SK-N-SH (cell line): ENCODE data around the gene ATOH1. TPM values are rescaled to one million over a fixed set of nuclear protein-coding genes. Genes with fewer than 3 reads are reported as not detected.

Source experiments
- CTCF ChIA-PET: fragments of 300-600, 350-600 bp; formaldehyde crosslinking; extraction: SDS; loops from one replicate; lab custom pipeline; 2021; lab: Yijun Ruan, JAX
- POLR2A ChIA-PET: fragments of 350-600 bp; sonication (Branson Sonifier 250); formaldehyde crosslinking; extraction: SDS; loops from one replicate; lab custom pipeline; 2020; ENCODE audit warnings: antibody characterized with exemption, inconsistent platforms; lab: Yijun Ruan, JAX
- DNase-seq: peaks from one replicate; pipeline ENCODE4 v3.0.0; 2012
- H2AFZ ChIP-seq: fragments of 200-600 bp; sonication (generic); 2 replicates; pipeline ENCODE4 v1.8.1; 2016; ENCODE audit warnings: antibody characterized with exemption, mild to moderate bottlenecking, low read depth
- H3F3A ChIP-seq: fragments of 200-600 bp; sonication (generic); replicated peaks from 2 replicates; pipeline ENCODE3; 2016; ENCODE audit warnings: antibody characterized with exemption, mild to moderate bottlenecking; ENCODE audit not compliant: insufficient read depth
- H3K27ac ChIP-seq, 2 experiments: fragments of 200-500 bp in 1 of 2; fragments of 200-600 bp in 1 of 2; sonication (Bioruptor generic) in 1 of 2; sonication (generic), shearing (Covaris generic) in 1 of 2; 2 replicates each; pipeline versions ENCODE4 v1.5.1 to v1.6.1; 2014 to 2016; ENCODE audit warnings: low read depth in 2 of 2, inconsistent platforms in 1 of 2, low read length in 1 of 2, mild to moderate bottlenecking in 1 of 2, mixed read lengths in 1 of 2
- H3K27me3 ChIP-seq: fragments of 200-600 bp; sonication (generic), shearing (Covaris generic); 2 replicates; pipeline ENCODE4 v1.6.1; 2016; ENCODE audit warnings: mixed run types; ENCODE audit not compliant: insufficient read depth
- H3K36me3 ChIP-seq, 2 experiments: fragments of 200-500 bp in 1 of 2; fragments of 200-600 bp in 1 of 2; sonication (Bioruptor generic) in 1 of 2; sonication (generic) in 1 of 2; replicated peaks in 1 of 2; 2 replicates each; pipeline versions ENCODE3 to v1.5.1; 2014 to 2016; ENCODE audit warnings: low read length in 1 of 2, mild to moderate bottlenecking in 1 of 2; ENCODE audit not compliant: insufficient read depth in 2 of 2, control insufficient read depth in 1 of 2
- H3K4me1 ChIP-seq, 2 experiments: fragments of 200-500 bp in 1 of 2; fragments of 200-600 bp in 1 of 2; sonication (Bioruptor generic) in 1 of 2; sonication (generic), shearing (Covaris generic) in 1 of 2; 2 replicates each; pipeline versions ENCODE4 v1.5.1 to v1.6.1; 2014 to 2016; ENCODE audit warnings: low read depth in 1 of 2, low read length in 1 of 2, mixed run types in 1 of 2; ENCODE audit not compliant: insufficient read depth in 2 of 2, control insufficient read depth in 1 of 2
- H3K4me2 ChIP-seq: fragments of 200-600 bp; sonication (generic), shearing (Covaris generic); 2 replicates; pipeline ENCODE4 v1.6.1; 2017; ENCODE audit warnings: mixed run types
- H3K4me3 ChIP-seq, 2 experiments: fragments of 200-500 bp in 1 of 2; fragments of 200-600 bp in 1 of 2; sonication (Bioruptor generic) in 1 of 2; sonication (generic), shearing (Covaris generic) in 1 of 2; 2 replicates each; pipeline versions ENCODE4 v1.5.1 to v1.8.1; 2014 to 2016; ENCODE audit warnings: low read depth in 2 of 2, inconsistent platforms in 1 of 2, low read length in 1 of 2, mild to moderate bottlenecking in 1 of 2, mixed read lengths in 1 of 2, moderate library complexity in 1 of 2
- H3K79me2 ChIP-seq: fragments of 200-600 bp; sonication (generic); 2 replicates; pipeline ENCODE4 v1.8.1; 2017; ENCODE audit warnings: mild to moderate bottlenecking; ENCODE audit not compliant: insufficient read depth
- H3K9ac ChIP-seq: fragments of 200-600 bp; sonication (generic); 2 replicates; pipeline ENCODE4 v1.6.1; 2017; ENCODE audit warnings: mixed run types
- H3K9me2 ChIP-seq: fragments of 200-600 bp; sonication (generic); 2 replicates; pipeline ENCODE4 v1.6.1; 2017; ENCODE audit warnings: mixed run types
- H3K9me3 ChIP-seq: fragments of 200-600 bp; sonication (generic); 2 replicates; pipeline ENCODE4 v1.6.1; 2017; ENCODE audit warnings: mixed run types, mild to moderate bottlenecking, moderate library complexity
- H4K20me1 ChIP-seq: fragments of 200-600 bp; sonication (generic); 2 replicates; pipeline ENCODE4 v1.6.1; 2017; ENCODE audit warnings: mild to moderate bottlenecking, mixed run types; ENCODE audit not compliant: insufficient read depth
- CHD2 ChIP-seq: fragments of 150-350 bp; IDR thresholded peaks from 2 replicates; pipeline ENCODE4 v1.6.1; 2018; ENCODE audit warnings: low read length; ENCODE audit not compliant: partially characterized antibody
- ELF1 ChIP-seq: IDR thresholded peaks from 2 replicates; pipeline ENCODE4 v1.4.0; 2012
- FOSL2 ChIP-seq: IDR thresholded peaks from 2 replicates; pipeline ENCODE4 v1.4.0; 2012; ENCODE audit warnings: low read depth, mild to moderate bottlenecking, moderate library complexity, borderline replicate concordance
- FOXM1 ChIP-seq: IDR thresholded peaks from 2 replicates; pipeline ENCODE4 v1.4.0; 2012; ENCODE audit warnings: low read depth, mild to moderate bottlenecking
- IRF3 ChIP-seq: fragments of 150-350 bp; IDR thresholded peaks from 2 replicates; pipeline ENCODE4 v1.6.1; 2016; ENCODE audit warnings: mild to moderate bottlenecking, low read depth, low read length
- JUND ChIP-seq: IDR thresholded peaks from 2 replicates; pipeline ENCODE4 v1.4.0; 2012
- MEF2A ChIP-seq: IDR thresholded peaks from 2 replicates; pipeline ENCODE4 v1.4.0; 2012; ENCODE audit warnings: low read depth, borderline replicate concordance
- PBX3 ChIP-seq: IDR thresholded peaks from 2 replicates; pipeline ENCODE4; 2012
- RAD21 ChIP-seq: IDR thresholded peaks from 2 replicates; pipeline ENCODE4 v1.6.1; 2012; ENCODE audit warnings: mild to moderate bottlenecking, low read length
- RCOR1 ChIP-seq: fragments of 150-350 bp; IDR thresholded peaks from 2 replicates; pipeline ENCODE4 v1.6.1; 2017; ENCODE audit warnings: antibody characterized with exemption, low read length
- REST ChIP-seq: IDR thresholded peaks from 2 replicates; pipeline ENCODE4 v1.6.1; 2012; ENCODE audit warnings: mild to moderate bottlenecking, low read depth, low read length, moderate library complexity
- RXRA ChIP-seq: IDR thresholded peaks from 2 replicates; pipeline ENCODE4 v1.4.0; 2012; ENCODE audit warnings: low read depth, mild to moderate bottlenecking, borderline replicate concordance
- SIN3A ChIP-seq: IDR thresholded peaks from 2 replicates; pipeline ENCODE4 v1.6.1; 2012; ENCODE audit warnings: low read depth, mild to moderate bottlenecking, low read length, moderate library complexity, borderline replicate concordance
- SMC3 ChIP-seq: IDR thresholded peaks from 2 replicates; pipeline ENCODE4 v1.6.1; 2012; ENCODE audit warnings: low read depth, low read length, improper control_type of control experiment
- ZBTB33 ChIP-seq: IDR thresholded peaks from 2 replicates; pipeline ENCODE4 v1.4.0; 2012; ENCODE audit warnings: low read depth, borderline replicate concordance
- WGBS: methylation state at CpG from one replicate; pipeline ENCODE4 v1.1.6; 2017; ENCODE audit warnings: low lambda C conversion rate; 5-methylcytosine and 5-hydroxymethylcytosine counted together
- polyA plus RNA-seq, 3 experiments: library from polyadenylated mRNA; depleted of rRNA; stranded (reverse); fragments of >200 nt; gene quantifications; 2 replicates each; pipeline ENCODE4 v1.2.3, GENCODE V29; 2012

ATOH1 gene
- polyA plus RNA-seq, 1 of the 3 experiments (the other 2 are of a cell fraction), result not detected

GRCh38 chr4:93814722-93815121 lies 13.8 kb upstream of the ATOH1 start (continued):
- no peak for TF ChIP-seq CHD2
- TF ChIP-seq FOXM1, result no peak
- TF ChIP-seq JUND, result no peak
- no peak for TF ChIP-seq MEF2A
- no peak for TF ChIP-seq SMC3
- no peak for TF ChIP-seq RAD21
- no peak for TF ChIP-seq FOSL2

GRCh38 chr4:93825551-93826216 lies 2.9 kb upstream of the ATOH1 start:
- H3K4me1 ChIP-seq, result peaks cover 0 to 18% of the 10 kb centered on the region in 2 experiments; a peak in 1 of 4 replicates
- TF ChIP-seq ELF1, result no peak
- TF ChIP-seq REST, result no peak
- CTCF ChIA-PET, result interaction anchor here (1.2 to 2.0 kb wide), 2 partner anchors 15 to 72 kb away, joined by 3 to 7 read pairs; no protein-coding TSS in a partner anchor
- WGBS, result 35% methylated on average over 4 of the region's 4 CpGs
- no peak overlapping the region for H3K4me2 ChIP-seq
- H2AFZ ChIP-seq, result no peak overlapping the region
- POLR2A ChIA-PET, result no interaction called here
- H3K9me3 ChIP-seq, result no peaks in the 10 kb centered on the region
- no peak overlapping the region for H3K4me3 ChIP-seq
- H4K20me1 ChIP-seq, result no peaks in the 10 kb centered on the region
- DNase-seq, result no peak
- no peaks in the 10 kb centered on the region for H3K79me2 ChIP-seq
- H3F3A ChIP-seq, result no peaks in the 10 kb centered on the region
- H3K9ac ChIP-seq, result no peak overlapping the region
- peaks cover 40% of the 10 kb centered on the region for H3K27me3 ChIP-seq
- no peak overlapping the region for H3K27ac ChIP-seq
- no peaks in the 10 kb centered on the region for H3K9me2 ChIP-seq
- no peaks in the 10 kb centered on the region for H3K36me3 ChIP-seq

- Histone ChIP-seq H3K4me3 (no peak overlapping the region), H3K27ac (no peak overlapping the region), H3K4me1 (peaks cover 0 to 18% of the 10 kb centered on the region in 2 experiments; a peak in 1 of 4 replicates), H3K9me3 (no peaks in the 10 kb centered on the region), H3K79me2 (no peaks in the 10 kb centered on the region), H2AFZ (no peak overlapping the region), H4K20me1 (no peaks in the 10 kb centered on the region), H3K27me3 (peaks cover 56% of the 10 kb centered on the region), H3K4me2 (peak overlapping the region; percentile 81; the same call in 1 of the 2 replicates), H3K9me2 (no peaks in the 10 kb centered on the region), H3K36me3 (no peaks in the 10 kb centered on the region), H3K9ac (no peak overlapping the region), H3F3A (no peaks in the 10 kb centered on the region)
- ChIA-PET POLR2A (interaction anchor here (0.6 kb wide), 1 partner anchor 15 kb away, joined by 3 read pairs; no protein-coding TSS in a partner anchor), CTCF (interaction anchor here (1.0 to 2.0 kb wide), 5 partner anchors 16 to 299 kb away, joined by 3 to 7 read pairs (median 3); no protein-coding TSS in a partner anchor)
- peak; percentile 44 for DNase-seq
- WGBS, result 26% methylated on average over 19 of the region's 26 CpGs
- TF ChIP-seq RXRA, result no peak
- no peak for TF ChIP-seq PBX3
- TF ChIP-seq ZBTB33, result no peak
- no peak for TF ChIP-seq IRF3
- no peak for TF ChIP-seq FOXM1
- TF ChIP-seq RCOR1, result no peak
- no peak for TF ChIP-seq SIN3A
Measured at GRCh38 chr4:93827272-93827947, 1.1 kb upstream of the ATOH1 start.
